NB4 (cell line): ENCODE results near the gene CLIC1.

Experiments used
- DNase-seq: peaks from one replicate; pipeline ENCODE4 v3.0.0; 2010; ENCODE audit warnings: low read depth
- H3K4me3 ChIP-seq: one replicate; pipeline ENCODE4 v1.5.1; 2011; ENCODE audit warnings: mild to moderate bottlenecking, low read depth, low read length, moderate library complexity
- CTCF ChIP-seq: IDR thresholded peaks from one replicate; pipeline ENCODE4 v1.5.1; 2012; ENCODE audit warnings: low read depth, low read length
- MAX ChIP-seq: IDR thresholded peaks from 2 replicates; pipeline ENCODE4 v1.6.1; 2011; ENCODE audit warnings: low read depth, low read length
- MYC ChIP-seq: IDR thresholded peaks from 2 replicates; pipeline ENCODE4 v1.6.1; 2011; ENCODE audit warnings: low read depth, low read length
- POLR2A ChIP-seq: IDR thresholded peaks from 2 replicates; pipeline ENCODE4 v1.6.1; 2011; ENCODE audit warnings: mild to moderate bottlenecking; ENCODE audit not compliant: insufficient read length; ENCODE audit errors: extremely low read depth

Gene CLIC1

GRCh38 chr6:31734247-31734820, 2.0 kb downstream of the CLIC1 start:
- TF ChIP-seq CTCF, result no peak
- TF ChIP-seq MYC, result no peak
- TF ChIP-seq POLR2A, result no peak
- TF ChIP-seq MAX, result no peak
- H3K4me3 ChIP-seq, result peak overlapping the region; percentile 100
- DNase-seq, result no peak

- H3K4me3 ChIP-seq, result peak overlapping the region; percentile 100
- DNase-seq, result no peak
- TF ChIP-seq MYC (no peak), MAX (no peak), POLR2A (no peak), CTCF (no peak)
These were observed 2.6 kb downstream of the CLIC1 start for GRCh38 chr6:31733734-31734133.

- H3K4me3 ChIP-seq, result no peak overlapping the region
- TF ChIP-seq MAX, result no peak
- no peak for TF ChIP-seq POLR2A
- no peak for TF ChIP-seq CTCF
- TF ChIP-seq MYC, result no peak
- no peak for DNase-seq
These were observed 4.3 kb downstream of the CLIC1 start for GRCh38 chr6:31732029-31732428.

- peak overlapping the region; percentile 30 for H3K4me3 ChIP-seq
- TF ChIP-seq CTCF (no peak), MYC (no peak), POLR2A (no peak), MAX (no peak)
- peak; percentile 32 for DNase-seq
These were observed 5.7 kb downstream of the CLIC1 start for GRCh38 chr6:31730631-31731086.

- TF ChIP-seq MAX (peak; percentile 39; the same call in 1 of the 2 replicates), CTCF (no peak), POLR2A (peak; percentile 35), MYC (peak; percentile 35; the same call in 1 of the 2 replicates)
- H3K4me3 ChIP-seq, result peak overlapping the region; percentile 69
- peak; percentile 91 for DNase-seq
These were observed 6.2 kb downstream of the CLIC1 start for GRCh38 chr6:31729979-31730630.
